Activated CD8-positive, alpha-beta memory T cell treated with anti-CD3 and anti-CD28 coated beads, Interleukin-2, amount 50 U/mL, for 24 hours (primary cell): ENCODE measurements around the gene PPP2R2C.

Experiments
- DNase-seq: peaks from one replicate; pipeline ENCODE4 v3.0.0-alpha.2; 2020; ENCODE audit errors: extremely low read depth

PPP2R2C gene

GRCh38 chr4:6449746-6450369, 22.6 kb downstream of the PPP2R2C start:
- DNase-seq, result no peak

- no peak for DNase-seq
Measured at GRCh38 chr4:6449335-6449734, 23.1 kb downstream of the PPP2R2C start.

DNA sequence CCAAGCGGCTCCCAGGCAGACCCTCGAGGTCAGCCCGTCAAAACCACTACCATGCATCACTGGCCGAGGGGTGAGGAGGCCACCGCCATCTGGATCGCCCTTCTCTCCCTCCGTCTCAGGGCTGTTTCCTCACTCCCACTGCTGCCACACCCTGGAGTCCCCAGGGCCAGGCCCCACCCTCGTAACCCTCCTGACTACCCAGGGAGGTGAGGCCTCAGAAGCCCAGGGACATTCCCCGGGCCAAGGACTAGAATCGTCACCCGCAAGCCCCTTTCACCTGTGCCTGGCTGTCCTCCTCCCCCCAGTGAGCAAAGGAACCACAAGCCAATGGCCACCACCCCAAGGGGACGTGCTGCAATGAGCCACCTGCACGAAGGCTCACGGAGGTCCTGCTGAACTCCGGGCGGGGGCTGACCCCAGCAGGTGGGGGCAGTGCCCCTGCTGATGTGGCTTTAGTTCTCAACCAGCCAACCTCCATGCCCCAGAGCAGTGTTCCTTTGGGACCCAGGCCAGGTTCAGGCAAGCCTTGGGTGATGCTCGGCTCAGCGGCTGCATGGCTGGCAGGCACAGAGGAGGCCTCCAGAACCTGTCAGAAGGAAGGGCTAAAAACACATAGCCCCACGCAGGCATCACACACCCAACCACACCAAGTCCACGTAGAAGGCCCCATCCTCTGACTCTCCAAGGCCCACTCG, 23.8 kb downstream of the PPP2R2C start:
- no peak for DNase-seq

DNA sequence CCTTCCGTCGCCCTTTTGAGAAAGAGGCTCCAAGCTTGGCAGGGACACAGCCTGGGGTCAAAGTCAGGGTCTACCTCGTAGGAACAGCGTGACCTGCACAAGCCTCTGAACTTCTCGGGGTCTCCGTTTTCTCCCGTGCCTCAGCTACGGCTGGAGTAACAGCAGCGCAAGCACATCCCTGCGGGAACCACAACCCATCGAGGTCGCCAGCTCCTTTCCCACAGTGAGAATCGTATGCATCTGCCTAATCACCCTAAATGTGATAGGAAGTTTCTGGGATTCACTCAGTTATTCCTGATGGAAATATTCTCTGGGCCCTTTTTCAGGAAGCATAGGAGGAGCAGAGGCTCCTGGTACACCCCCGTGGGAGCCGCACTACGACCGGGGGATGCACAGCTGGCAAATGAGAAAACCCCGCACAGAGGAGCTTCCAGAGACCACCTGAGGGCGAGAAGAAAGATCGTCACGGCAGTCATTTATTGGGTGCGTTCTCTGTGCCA, 24.7 kb downstream of the PPP2R2C start:
- DNase-seq, result no peak

- DNase-seq, result no peak
Measured at GRCh38 chr4:6446538-6447451, 25.6 kb downstream of the PPP2R2C start.

GRCh38 chr4:6446130-6446482, 26.3 kb downstream of the PPP2R2C start:
- DNase-seq, result no peak

DNA sequence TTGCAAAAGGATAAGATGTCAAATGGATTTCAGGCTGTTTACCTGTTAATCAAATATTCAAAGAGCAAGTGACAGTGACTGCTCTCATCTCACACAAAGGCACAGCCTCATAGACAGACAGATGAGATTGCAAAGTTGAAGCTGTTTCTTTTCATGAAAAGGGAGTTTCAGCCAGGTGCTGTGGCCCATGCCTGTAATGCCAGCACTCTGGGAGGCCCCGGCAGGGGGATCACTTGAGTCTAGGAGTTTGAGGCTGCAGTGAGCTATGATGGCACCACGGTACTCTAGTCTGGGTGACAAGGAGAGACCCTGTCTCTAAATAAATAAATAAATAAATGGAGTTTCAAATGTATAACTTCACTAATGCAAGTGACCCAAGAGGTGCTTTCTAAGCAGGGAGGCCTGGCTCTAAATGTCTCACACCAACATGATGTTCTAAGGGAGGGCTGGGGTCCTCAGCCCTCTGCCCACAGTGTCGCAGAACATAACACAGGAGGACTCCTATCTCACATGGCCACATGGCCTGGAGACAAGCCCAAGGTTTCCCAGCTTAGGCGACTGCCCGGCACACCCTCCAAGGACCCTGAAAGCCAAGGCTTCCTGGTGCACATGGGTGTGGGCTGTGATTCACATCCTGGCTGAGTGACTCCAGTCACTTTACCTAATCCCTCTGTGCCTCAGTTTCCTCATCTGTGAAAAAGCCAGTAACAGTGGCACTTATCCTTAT, 26.8 kb downstream of the PPP2R2C start:
- DNase-seq, result no peak

- no peak for DNase-seq
Measured at GRCh38 chr4:6444582-6444981, 27.8 kb downstream of the PPP2R2C start.

- no peak for DNase-seq
Measured at GRCh38 chr4:6443035-6444023, 29.1 kb downstream of the PPP2R2C start.

- no peak for DNase-seq
Measured at GRCh38 chr4:6442555-6442954, 29.9 kb downstream of the PPP2R2C start.

GRCh38 chr4:6441758-6442157, 30.7 kb downstream of the PPP2R2C start:
- no peak for DNase-seq

- no peak for DNase-seq
Measured at GRCh38 chr4:6441202-6441582, 31.2 kb downstream of the PPP2R2C start.

GRCh38 chr4:6440506-6441201, 31.8 kb downstream of the PPP2R2C start:
- DNase-seq, result no peak

DNA sequence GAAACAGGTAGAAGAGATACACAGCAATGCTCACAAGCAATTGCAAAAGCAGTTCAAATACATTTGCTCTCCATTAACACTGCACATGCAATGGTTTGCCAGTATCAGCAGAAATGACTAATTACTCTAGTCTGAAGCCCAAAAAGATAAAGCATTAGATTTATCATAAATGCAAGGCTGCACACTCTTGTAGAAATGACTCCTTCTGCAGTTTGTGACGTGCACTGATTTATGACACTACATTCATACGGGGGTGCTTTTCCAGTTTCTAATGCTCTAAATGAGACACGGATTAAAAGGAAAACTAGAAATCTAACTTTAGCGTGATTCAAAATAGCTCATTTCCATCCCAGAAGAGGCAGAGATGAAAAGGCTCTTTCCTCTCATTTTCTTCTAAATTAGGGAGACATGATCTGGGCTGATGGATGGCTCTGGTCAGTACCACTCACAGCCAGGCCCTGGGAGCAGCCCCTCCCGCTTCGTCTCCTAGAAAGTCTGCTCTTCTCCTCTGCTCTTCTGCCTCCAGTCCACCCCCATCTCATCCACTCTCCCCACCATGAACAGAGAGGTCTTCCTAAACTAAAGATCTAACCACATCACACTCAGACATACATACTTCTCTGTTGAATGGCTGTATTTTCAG, 33.2 kb downstream of the PPP2R2C start:
- DNase-seq, result no peak

DNA sequence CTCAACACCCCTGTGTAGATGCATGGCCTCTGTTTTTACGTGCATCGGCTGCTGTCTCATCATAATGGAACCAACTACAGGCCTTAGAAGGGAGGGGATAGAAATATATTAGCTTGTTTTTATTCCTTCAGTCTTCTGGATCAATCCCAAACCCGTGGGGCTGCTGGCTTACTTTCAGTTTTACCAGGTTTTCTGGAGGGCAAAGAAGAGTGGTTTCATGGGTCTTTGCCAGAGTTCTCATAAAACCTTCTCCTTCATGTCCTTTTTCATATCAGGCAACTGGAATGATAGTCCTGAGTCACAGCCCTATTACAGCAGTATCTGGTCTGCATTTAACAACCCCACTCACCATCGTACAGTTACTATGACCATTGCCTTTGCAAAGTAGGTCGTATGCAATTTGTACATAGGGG, 34.6 kb downstream of the PPP2R2C start:
- DNase-seq, result no peak

DNA sequence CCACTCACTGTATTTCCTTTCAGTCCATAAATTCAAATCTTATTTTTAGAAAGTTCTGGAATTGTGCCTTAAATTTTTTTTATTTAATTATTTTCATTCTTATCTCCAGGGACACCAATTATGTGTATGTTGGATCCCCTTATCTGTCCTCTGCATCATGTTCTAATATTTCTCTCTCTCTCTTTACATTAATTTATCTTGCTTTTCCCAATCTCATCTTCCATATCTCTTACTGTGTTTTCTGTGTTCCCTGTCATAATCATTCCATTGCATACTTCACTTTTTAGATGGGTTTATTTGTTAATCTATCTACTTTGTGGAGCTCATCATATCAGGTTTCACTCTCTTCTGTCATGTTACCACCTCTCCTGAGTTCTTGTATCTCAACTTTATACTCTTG, 37.4 kb downstream of the PPP2R2C start:
- DNase-seq, result no peak

DNA sequence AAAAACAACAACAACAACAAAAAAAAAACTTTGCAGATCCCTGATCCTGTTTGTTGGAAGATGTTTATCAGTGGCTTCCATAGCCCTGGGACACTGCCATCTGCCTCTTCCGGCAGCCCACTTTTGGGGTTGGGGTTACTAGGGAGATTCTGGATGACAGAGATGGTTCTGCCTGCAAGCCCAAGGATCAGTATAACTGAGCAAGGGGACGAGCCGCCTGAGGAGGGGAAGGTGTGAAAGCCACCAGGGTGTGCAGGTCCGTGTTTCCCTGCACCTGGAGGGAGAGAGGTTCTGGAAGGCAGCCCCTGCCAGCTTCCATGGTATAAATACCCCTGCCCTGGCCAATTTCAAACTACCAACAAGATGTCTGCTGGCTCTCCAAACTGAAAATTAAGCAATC, 41.5 kb downstream of the PPP2R2C start:
- no peak for DNase-seq

DNA sequence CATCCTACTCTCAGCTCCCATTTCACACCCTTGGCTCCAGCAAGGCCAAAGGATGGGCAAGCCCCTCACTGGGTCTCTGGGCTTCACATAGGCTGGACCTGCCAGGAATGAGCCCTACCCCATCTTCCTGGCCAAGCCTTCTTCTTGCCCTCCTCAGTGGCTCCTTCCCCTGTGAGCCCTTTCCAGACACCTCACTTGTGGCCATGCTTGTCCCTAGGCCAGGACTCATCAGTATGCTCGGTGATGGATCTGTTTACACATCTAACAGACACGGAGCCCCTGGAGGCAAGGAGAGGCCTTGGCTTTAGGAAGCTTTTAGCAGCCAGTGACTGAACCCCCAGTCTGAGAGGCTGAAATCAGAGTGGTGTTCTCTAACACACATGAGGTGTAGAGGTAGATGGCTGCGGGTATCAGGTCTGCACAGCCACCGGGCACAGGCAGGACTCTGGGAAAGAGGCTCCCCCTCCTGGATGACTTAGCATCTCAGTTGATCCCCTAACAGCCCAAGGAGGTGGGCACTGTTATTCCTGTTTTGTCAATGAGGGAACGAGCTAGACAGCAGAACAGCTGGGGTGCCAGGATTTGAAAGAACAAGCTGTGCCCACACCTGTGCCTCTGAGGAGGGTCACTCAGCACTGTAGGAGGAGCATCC, 44.8 kb downstream of the PPP2R2C start:
- DNase-seq, result no peak
